Vagina (tissue), 2 donors: ENCODE results near the gene CD58.

Source experiments
- POLR2A ChIP-seq, 2 donors: fragments of 450-650 bp; IDR thresholded peaks; one replicate each; pipeline ENCODE4 v1.6.1; 2017; ENCODE audit warnings: antibody characterized with exemption in 2 of 2, mild to moderate bottlenecking in 2 of 2, moderate library complexity in 2 of 2
- POLR2AphosphoS5 ChIP-seq, 2 donors: sonication (generic); formaldehyde crosslinking; IDR thresholded peaks; one replicate each; pipeline ENCODE4 v1.9.0; 2017; ENCODE audit warnings: antibody characterized with exemption in 2 of 2, mild to moderate bottlenecking in 2 of 2, low read depth in 1 of 2; ENCODE audit not compliant: insufficient read depth in 1 of 2
- TF ChIP-seq, protein P1 (sequence below), 3 experiments: fragments of 450-650 bp in 2 of 3; fragments of 200-600 bp in 1 of 3; sonication (generic) in 1 of 3; IDR thresholded peaks; one replicate each; pipeline ENCODE4 v1.5.1; 2017 to 2019; ENCODE audit warnings: antibody characterized with exemption in 3 of 3, mild to moderate bottlenecking in 2 of 3, moderate library complexity in 2 of 3

DNA sequence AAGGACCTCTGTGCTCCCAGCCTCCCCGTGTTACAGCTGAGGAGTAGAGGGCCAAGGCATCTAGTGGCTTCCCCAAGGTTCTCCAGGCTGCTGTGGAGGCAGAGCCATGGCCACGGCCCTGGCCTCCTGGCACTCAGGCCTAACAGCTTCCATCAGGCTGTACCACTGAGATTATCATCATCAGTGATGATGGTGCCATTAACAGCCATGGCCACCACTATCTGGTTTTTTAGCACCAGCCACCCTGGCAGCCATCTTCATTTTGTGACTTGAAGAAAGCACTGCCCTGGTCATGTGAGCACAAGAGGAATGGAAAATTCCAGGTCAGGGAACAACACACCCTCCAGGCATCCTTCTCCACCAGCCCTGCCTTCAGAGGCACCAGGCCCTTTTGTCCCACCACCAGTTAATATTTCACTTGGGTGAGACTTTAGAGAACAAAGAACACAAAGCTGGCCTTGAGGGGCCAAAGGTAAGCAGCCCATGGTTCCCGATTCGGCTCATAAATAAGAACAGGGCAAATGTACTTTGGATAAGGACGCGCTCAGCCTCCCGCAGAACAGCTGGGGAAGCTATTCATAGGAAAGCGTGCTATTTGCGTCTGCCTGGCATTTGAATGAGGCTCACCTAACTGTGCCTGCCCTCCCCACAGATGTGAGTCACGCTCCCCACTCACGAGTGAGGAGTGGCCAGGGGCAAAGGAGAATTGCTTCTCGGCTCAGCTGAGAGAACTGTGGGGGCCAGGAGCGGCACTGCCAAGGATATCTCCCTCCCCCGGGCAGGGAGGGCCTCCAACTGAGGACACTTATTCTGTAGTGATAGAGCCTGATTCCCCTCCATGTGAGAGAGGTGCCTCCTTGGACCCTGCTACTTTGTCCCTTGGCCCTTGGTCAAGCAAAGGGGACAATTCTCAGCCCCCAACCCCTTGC is 95.6 kb downstream of the CD58 start:
- TF ChIP-seq POLR2AphosphoS5 (IDR thresholded peaks at IDR 0.05; ENCODE audit: insufficient read depth in 1 of 2, low read depth in 1 of 2) (no peak), POLR2A (IDR thresholded peaks at IDR 0.05) (no peak)
- TF ChIP-seq, protein P1, sequence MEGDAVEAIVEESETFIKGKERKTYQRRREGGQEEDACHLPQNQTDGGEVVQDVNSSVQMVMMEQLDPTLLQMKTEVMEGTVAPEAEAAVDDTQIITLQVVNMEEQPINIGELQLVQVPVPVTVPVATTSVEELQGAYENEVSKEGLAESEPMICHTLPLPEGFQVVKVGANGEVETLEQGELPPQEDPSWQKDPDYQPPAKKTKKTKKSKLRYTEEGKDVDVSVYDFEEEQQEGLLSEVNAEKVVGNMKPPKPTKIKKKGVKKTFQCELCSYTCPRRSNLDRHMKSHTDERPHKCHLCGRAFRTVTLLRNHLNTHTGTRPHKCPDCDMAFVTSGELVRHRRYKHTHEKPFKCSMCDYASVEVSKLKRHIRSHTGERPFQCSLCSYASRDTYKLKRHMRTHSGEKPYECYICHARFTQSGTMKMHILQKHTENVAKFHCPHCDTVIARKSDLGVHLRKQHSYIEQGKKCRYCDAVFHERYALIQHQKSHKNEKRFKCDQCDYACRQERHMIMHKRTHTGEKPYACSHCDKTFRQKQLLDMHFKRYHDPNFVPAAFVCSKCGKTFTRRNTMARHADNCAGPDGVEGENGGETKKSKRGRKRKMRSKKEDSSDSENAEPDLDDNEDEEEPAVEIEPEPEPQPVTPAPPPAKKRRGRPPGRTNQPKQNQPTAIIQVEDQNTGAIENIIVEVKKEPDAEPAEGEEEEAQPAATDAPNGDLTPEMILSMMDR (IDR thresholded peaks at IDR 0.05), result no peak
